HG02678 (cell line): ENCODE data around the gene ODC1.

Experiments used
- ATAC-seq: cut with Tn5 transposase; IDR thresholded peaks from one replicate; pipeline ENCODE4 v1.9.1; 2021; ENCODE audit warnings: mild to moderate bottlenecking, moderate library complexity; ENCODE audit not compliant: unreplicated experiment

The ODC1 gene

GRCh38 chr2:10417551-10418335, 30.4 kb downstream of the ODC1 start:
- no peak for ATAC-seq

- ATAC-seq = no peak
Observed at GRCh38 chr2:10415640-10416039, 32.5 kb downstream of the ODC1 start.

GRCh38 chr2:10415048-10415447, 33.1 kb downstream of the ODC1 start:
- ATAC-seq = no peak

- no peak for ATAC-seq
Observed at GRCh38 chr2:10414591-10414990, 33.5 kb downstream of the ODC1 start.

- ATAC-seq = no peak
Observed at GRCh38 chr2:10413991-10414451, 34.1 kb downstream of the ODC1 start.

GRCh38 chr2:10413503-10413902, 34.6 kb downstream of the ODC1 start:
- no peak for ATAC-seq

- ATAC-seq = no peak
Observed at GRCh38 chr2:10412380-10412779, 35.7 kb downstream of the ODC1 start.

- ATAC-seq = no peak
Observed at GRCh38 chr2:10411557-10411956, 36.6 kb downstream of the ODC1 start.

- ATAC-seq = no peak
Observed at GRCh38 chr2:10410823-10411437, 37.2 kb downstream of the ODC1 start.

- ATAC-seq = peak; percentile 70
Observed at GRCh38 chr2:10410001-10410822, 37.9 kb downstream of the ODC1 start.

- ATAC-seq = peak; percentile 45
Observed at GRCh38 chr2:10408649-10409579, 39.2 kb downstream of the ODC1 start.

- ATAC-seq = peak; percentile 33
Observed at GRCh38 chr2:10407841-10408648, 40.1 kb downstream of the ODC1 start.

GRCh38 chr2:10407432-10407831, 40.7 kb downstream of the ODC1 start:
- ATAC-seq = no peak

- ATAC-seq = no peak
Observed at GRCh38 chr2:10406491-10407188, 41.5 kb downstream of the ODC1 start.

- no peak for ATAC-seq
Observed at GRCh38 chr2:10406016-10406415, 42.1 kb downstream of the ODC1 start.

- no peak for ATAC-seq
Observed at GRCh38 chr2:10405448-10405847, 42.7 kb downstream of the ODC1 start.

GRCh38 chr2:10404324-10405143, 43.6 kb downstream of the ODC1 start:
- ATAC-seq = no peak

GRCh38 chr2:10402653-10403215, 45.4 kb downstream of the ODC1 start:
- ATAC-seq = no peak
